SU-DHL-6 (cell line): Measurements from ENCODE around the gene RABL3.
"Not testable (repeated sequence)": the region's sequence is repeated elsewhere in the genome, so short reads cannot be mapped to it uniquely, and the experiment has no call there.

ENCODE experiments used
- H2AFZ ChIP-seq: fragments of 200-600 bp; sonication (generic); 2 replicates; pipeline ENCODE4 v1.6.1; 2014; ENCODE audit warnings: low read depth, mild to moderate bottlenecking, moderate library complexity, mixed read lengths, antibody characterized with exemption, low read length; ENCODE audit not compliant: severe bottlenecking
- H3F3A ChIP-seq: fragments of 200-600 bp; shearing (Covaris generic); 2 replicates; pipeline ENCODE4 v1.6.0; 2016; ENCODE audit warnings: antibody characterized with exemption, mild to moderate bottlenecking; ENCODE audit not compliant: insufficient read depth
- H3K27ac ChIP-seq: fragments of 200-600 bp; sonication (generic); 2 replicates; pipeline ENCODE4 v1.5.1; 2016; ENCODE audit warnings: low read depth, mild to moderate bottlenecking, low read length, moderate library complexity, mixed read lengths
- H3K27me3 ChIP-seq: fragments of 200-600 bp; sonication (generic), shearing (Covaris generic); 2 replicates; pipeline ENCODE4 v1.6.0; 2014; ENCODE audit warnings: mild to moderate bottlenecking, low read length
- H3K36me3 ChIP-seq: fragments of 200-600 bp; sonication (generic); 2 replicates; pipeline ENCODE4 v1.6.1; 2014; ENCODE audit warnings: mild to moderate bottlenecking, low read length, mixed read lengths
- H3K4me2 ChIP-seq: fragments of 300-600, 200-600 bp; shearing (Covaris generic), sonication (generic); 2 replicates; pipeline ENCODE4 v1.6.0; 2014; ENCODE audit warnings: low read length, low read depth, mild to moderate bottlenecking; ENCODE audit not compliant: poor library complexity, severe bottlenecking
- H3K4me3 ChIP-seq: fragments of 200-600 bp; sonication (generic); 2 replicates; pipeline ENCODE4 v1.5.1; 2014; ENCODE audit warnings: antibody characterized with exemption, low read length, mild to moderate bottlenecking, mixed read lengths; ENCODE audit not compliant: insufficient read depth, poor library complexity, severe bottlenecking
- H3K79me2 ChIP-seq: fragments of 200-600 bp; sonication (generic); 2 replicates; pipeline ENCODE4 v1.6.1; 2014; ENCODE audit warnings: mild to moderate bottlenecking, low read length, moderate library complexity; ENCODE audit not compliant: insufficient read depth
- H3K9ac ChIP-seq: fragments of 200-600 bp; sonication (generic); 2 replicates; pipeline ENCODE4 v1.7.0; 2014; ENCODE audit warnings: mild to moderate bottlenecking, low read length
- H3K9me2 ChIP-seq: fragments of 200-600 bp; sonication (generic); replicated peaks from 2 replicates; pipeline ENCODE4 v1.6.1; 2014; ENCODE audit warnings: low read length; ENCODE audit not compliant: insufficient read depth
- H3K9me3 ChIP-seq: fragments of 200-600 bp; sonication (generic); 2 replicates; pipeline ENCODE4 v1.6.1; 2014; ENCODE audit warnings: low read length, mixed read lengths; ENCODE audit not compliant: insufficient read depth
- H4K20me1 ChIP-seq: fragments of 200-600 bp; sonication (generic); 2 replicates; pipeline ENCODE4 v1.6.1; 2014; ENCODE audit warnings: low read depth, mild to moderate bottlenecking, antibody characterized with exemption, low read length, moderate library complexity, mixed read lengths
- EZH2phosphoT487 ChIP-seq: fragments of 200-600 bp; sonication (generic), shearing (Covaris generic); conservative IDR thresholded peaks from 2 replicates; pipeline ENCODE4 v1.6.1; 2018; ENCODE audit warnings: mild to moderate bottlenecking, antibody characterized with exemption, low read length, moderate library complexity, mixed read lengths
- TF ChIP-seq, protein P1 (sequence below): fragments of 200-600 bp; sonication (generic); IDR thresholded peaks from one replicate; pipeline ENCODE4 v1.5.1; 2017; ENCODE audit warnings: antibody characterized with exemption, mild to moderate bottlenecking, low read length, moderate library complexity; ENCODE audit not compliant: insufficient read depth, poor library complexity, severe bottlenecking

Gene RABL3

DNA sequence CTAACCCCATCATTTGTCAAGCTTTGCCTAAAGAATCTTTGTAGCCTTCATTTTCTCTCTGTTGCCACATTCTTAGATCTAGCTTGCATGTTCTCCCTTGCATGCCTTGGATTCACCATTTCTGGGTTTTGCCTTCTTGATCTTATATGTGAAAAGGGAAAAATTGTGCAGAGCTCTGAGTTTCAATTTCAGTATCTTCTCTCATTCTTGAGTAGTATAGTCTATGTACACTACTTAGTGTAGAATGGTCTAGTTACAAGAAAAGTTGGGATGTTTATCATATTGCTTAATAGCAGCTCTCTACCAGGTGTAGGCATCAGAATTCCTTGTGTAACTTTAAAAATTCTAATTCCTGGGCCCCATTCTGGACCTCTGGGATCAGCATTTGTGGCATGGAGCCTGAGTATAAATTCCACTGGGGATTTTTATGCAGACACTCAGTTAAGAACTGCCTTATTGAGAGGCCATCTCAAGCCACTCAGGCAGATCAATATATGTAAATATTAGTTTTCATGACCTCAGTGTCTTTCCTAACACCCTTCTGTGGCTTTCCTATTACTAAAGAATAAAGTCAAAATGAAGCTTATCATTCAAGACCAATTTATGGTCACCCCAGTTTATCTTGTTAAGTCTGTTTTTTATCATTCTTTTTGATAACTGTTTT is 23.6 kb upstream of the RABL3 start:
- Histone ChIP-seq H2AFZ (no peak overlapping the region), H3K27ac (no peak overlapping the region), H3K9me2 (no peaks in the 10 kb centered on the region), H3K27me3 (no peaks in the 10 kb centered on the region), H3K9ac (no peak overlapping the region), H3K4me2 (no peak overlapping the region), H3K9me3 (no peaks in the 10 kb centered on the region), H3K79me2 (peaks cover 78% of the 10 kb centered on the region), H3K4me3 (no peak overlapping the region), H4K20me1 (peaks cover 6% of the 10 kb centered on the region), H3F3A (no peaks in the 10 kb centered on the region), H3K36me3 (peaks cover 2% of the 10 kb centered on the region; the same call in 1 of the 2 replicates)
- TF ChIP-seq EZH2phosphoT487 = no peak
- TF ChIP-seq, protein P1, sequence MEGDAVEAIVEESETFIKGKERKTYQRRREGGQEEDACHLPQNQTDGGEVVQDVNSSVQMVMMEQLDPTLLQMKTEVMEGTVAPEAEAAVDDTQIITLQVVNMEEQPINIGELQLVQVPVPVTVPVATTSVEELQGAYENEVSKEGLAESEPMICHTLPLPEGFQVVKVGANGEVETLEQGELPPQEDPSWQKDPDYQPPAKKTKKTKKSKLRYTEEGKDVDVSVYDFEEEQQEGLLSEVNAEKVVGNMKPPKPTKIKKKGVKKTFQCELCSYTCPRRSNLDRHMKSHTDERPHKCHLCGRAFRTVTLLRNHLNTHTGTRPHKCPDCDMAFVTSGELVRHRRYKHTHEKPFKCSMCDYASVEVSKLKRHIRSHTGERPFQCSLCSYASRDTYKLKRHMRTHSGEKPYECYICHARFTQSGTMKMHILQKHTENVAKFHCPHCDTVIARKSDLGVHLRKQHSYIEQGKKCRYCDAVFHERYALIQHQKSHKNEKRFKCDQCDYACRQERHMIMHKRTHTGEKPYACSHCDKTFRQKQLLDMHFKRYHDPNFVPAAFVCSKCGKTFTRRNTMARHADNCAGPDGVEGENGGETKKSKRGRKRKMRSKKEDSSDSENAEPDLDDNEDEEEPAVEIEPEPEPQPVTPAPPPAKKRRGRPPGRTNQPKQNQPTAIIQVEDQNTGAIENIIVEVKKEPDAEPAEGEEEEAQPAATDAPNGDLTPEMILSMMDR = no peak

DNA sequence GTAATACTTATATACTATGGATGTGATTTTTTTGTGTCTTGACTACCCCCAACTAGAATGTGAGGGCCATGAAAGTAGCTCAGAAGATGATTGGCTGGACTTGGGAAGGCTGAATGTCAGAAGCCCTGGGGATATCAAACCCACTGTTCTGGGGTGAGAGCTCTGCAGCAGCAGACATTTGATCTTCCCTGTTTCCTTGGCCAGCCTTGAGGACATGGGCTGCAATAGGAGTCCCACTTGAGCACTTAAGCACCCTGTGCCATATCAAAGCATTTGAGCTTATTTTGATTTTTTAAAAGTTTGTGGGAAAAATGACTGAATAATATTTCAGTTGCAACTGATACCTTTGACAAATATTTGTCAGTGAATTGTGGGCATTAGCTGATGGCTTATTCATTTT is 21.9 kb upstream of the RABL3 start:
- Histone ChIP-seq H2AFZ (no peak overlapping the region), H3K27me3 (no peaks in the 10 kb centered on the region), H3K9ac (no peak overlapping the region), H3F3A (no peaks in the 10 kb centered on the region), H3K9me3 (no peaks in the 10 kb centered on the region), H3K79me2 (peaks cover 77% of the 10 kb centered on the region), H3K9me2 (no peaks in the 10 kb centered on the region), H3K4me2 (no peak overlapping the region), H3K4me3 (no peak overlapping the region), H3K27ac (no peak overlapping the region), H4K20me1 (peaks cover 5% of the 10 kb centered on the region), H3K36me3 (no peaks in the 10 kb centered on the region)
- TF ChIP-seq EZH2phosphoT487 = no peak
- TF ChIP-seq, protein P1 = no peak

DNA sequence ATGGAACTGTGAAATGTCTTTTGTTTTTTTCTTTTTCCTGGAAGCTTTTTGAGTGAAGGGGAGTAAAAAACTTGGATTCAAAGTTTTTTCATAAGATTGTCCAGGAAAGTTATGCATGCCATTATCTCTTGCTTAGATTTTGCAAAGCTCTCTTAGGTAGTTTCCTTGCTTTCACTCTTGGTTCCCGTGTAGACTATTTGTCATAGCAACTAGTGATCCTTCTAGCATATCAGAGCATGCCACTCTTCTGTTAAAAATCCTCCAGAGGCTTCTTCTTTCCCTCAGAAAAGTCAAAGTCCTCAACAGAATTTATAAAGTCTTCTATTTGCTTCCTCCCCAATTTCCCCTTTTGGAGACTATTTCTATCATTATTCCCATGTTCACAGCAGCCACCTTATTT is 21.3 kb upstream of the RABL3 start:
- Histone ChIP-seq H3K4me2 (no peak overlapping the region), H3F3A (no peaks in the 10 kb centered on the region), H4K20me1 (peaks cover 3% of the 10 kb centered on the region), H3K4me3 (no peak overlapping the region), H3K9me2 (no peaks in the 10 kb centered on the region), H3K79me2 (peaks cover 76% of the 10 kb centered on the region), H3K36me3 (no peaks in the 10 kb centered on the region), H2AFZ (no peak overlapping the region), H3K27me3 (no peaks in the 10 kb centered on the region), H3K27ac (no peak overlapping the region), H3K9ac (no peak overlapping the region), H3K9me3 (no peaks in the 10 kb centered on the region)
- TF ChIP-seq, protein P1 = no peak
- no peak for TF ChIP-seq EZH2phosphoT487

DNA sequence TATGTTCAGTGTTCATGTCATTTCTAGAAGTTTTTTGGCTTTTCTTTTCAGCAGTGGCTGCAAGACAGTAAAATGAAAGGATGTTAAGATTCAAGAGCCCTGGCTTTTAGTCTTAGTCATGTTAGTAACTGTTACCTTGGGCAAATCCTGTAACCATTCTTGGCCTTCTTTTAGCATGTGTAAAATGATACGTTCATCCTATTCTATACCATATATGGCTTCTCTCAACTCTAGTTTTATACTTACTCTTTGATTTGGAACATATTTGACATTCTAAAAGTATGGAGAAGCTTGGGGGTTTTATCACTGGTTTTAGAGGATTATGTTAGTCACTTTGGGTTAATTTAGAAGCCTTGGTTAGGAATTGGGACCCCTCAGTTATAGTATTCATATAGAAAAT is 20.3 kb upstream of the RABL3 start:
- Histone ChIP-seq H3K79me2 (peaks cover 71% of the 10 kb centered on the region), H3K27ac (no peak overlapping the region), H3K9me2 (no peaks in the 10 kb centered on the region), H3K36me3 (no peaks in the 10 kb centered on the region; the same call in 1 of the 2 replicates), H2AFZ (no peak overlapping the region), H3K4me3 (no peak overlapping the region), H3K27me3 (no peaks in the 10 kb centered on the region), H4K20me1 (peaks cover 3% of the 10 kb centered on the region), H3F3A (no peaks in the 10 kb centered on the region), H3K4me2 (no peak overlapping the region), H3K9me3 (no peaks in the 10 kb centered on the region), H3K9ac (no peak overlapping the region)
- no peak for TF ChIP-seq EZH2phosphoT487
- TF ChIP-seq, protein P1 = no peak

DNA sequence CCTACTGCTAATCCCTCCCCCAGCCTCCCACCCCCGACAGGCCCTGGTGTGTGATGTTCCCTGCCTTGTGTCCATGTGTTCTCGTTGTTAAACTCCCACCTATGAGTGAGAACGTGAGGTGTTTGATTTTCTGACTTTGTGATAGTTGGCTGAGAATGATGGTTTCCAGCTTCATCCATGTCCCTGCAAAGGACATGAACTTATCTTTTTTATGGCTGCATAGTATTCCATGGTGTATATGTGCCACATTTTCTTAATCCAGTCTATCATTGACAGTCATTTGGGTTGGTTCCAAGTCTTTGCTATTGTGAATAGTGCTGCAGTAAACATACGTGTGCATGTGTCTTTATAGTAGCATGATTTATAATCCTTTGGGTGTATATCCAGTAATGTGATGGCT is 16.2 kb upstream of the RABL3 start:
- not testable (repeated sequence) for H3K4me2 ChIP-seq, H3K9ac ChIP-seq, H3K9me2 ChIP-seq, H2AFZ ChIP-seq, H3K27ac ChIP-seq, H3K27me3 ChIP-seq, H3F3A ChIP-seq, H4K20me1 ChIP-seq, H3K9me3 ChIP-seq, H3K4me3 ChIP-seq
- Histone ChIP-seq H3K36me3 (peaks cover 14% of the 10 kb centered on the region; the same call in 1 of the 2 replicates), H3K79me2 (peaks cover 68% of the 10 kb centered on the region)
